ENCODE measurements around the gene CUX1. TPM values are rescaled to one million over a fixed set of nuclear protein-coding genes. Genes with fewer than 3 reads are reported as not detected.
A peak's percentile ranks its signal among the peaks of the same experiment; 100 is the strongest.

The CUX1 gene
- total and polyA plus RNA-seq, 2 donors (not counting 1 experiment from before 2014, with no cell fraction given) = 10.8 to 86.5 TPM

DNA sequence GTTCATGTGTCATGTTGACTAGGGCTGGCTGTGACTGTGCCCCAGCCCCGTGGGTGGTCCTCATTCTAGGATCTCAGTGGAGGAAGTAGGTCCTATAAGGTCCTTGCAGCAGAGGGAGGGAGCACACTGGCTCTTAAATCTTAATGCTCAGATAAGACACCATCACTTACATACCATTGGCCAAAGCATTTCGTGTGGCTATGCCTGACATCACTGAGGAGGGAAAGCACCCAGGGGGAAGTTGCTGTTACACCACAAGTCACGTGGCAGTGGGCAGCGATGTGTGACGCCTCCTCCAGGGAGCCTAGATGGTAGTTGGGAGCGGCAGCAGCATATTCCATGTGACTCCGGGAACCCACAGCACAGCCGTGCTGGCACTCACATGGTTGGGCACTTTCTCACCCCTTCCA, 244.6 kb downstream of the CUX1 start:
- ChIA-PET POLR2A (no interaction called here), CTCF (interaction anchor here (0.6 kb wide), 1 partner anchor 9 kb away, joined by 3 read pairs; no protein-coding TSS in a partner anchor)
- TF ChIP-seq EZH2 (IDR thresholded peaks at IDR 0.05; ENCODE audit: borderline replicate concordance, insufficient read depth, low read depth, low read length, poor library complexity, severe bottlenecking) = no peak
- TF ChIP-seq, protein P1, sequence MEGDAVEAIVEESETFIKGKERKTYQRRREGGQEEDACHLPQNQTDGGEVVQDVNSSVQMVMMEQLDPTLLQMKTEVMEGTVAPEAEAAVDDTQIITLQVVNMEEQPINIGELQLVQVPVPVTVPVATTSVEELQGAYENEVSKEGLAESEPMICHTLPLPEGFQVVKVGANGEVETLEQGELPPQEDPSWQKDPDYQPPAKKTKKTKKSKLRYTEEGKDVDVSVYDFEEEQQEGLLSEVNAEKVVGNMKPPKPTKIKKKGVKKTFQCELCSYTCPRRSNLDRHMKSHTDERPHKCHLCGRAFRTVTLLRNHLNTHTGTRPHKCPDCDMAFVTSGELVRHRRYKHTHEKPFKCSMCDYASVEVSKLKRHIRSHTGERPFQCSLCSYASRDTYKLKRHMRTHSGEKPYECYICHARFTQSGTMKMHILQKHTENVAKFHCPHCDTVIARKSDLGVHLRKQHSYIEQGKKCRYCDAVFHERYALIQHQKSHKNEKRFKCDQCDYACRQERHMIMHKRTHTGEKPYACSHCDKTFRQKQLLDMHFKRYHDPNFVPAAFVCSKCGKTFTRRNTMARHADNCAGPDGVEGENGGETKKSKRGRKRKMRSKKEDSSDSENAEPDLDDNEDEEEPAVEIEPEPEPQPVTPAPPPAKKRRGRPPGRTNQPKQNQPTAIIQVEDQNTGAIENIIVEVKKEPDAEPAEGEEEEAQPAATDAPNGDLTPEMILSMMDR (IDR thresholded peaks at IDR 0.05) = no peak
- Histone ChIP-seq H3K36me3 (replicated peaks in 1 of 2; ENCODE audit: control extremely low read depth in 1 of 2, control insufficient read depth in 1 of 2, extremely low read depth in 1 of 2, insufficient read depth in 2 of 2, low read length in 1 of 2) (no peaks in the 10 kb centered on the region), H3K27ac (ENCODE audit: low read length in 2 of 2) (no peak overlapping the region), H3K9me3 (ENCODE audit: control extremely low read depth in 1 of 3, control insufficient read depth in 2 of 3, insufficient read depth in 1 of 3, low read length in 2 of 3) (no peaks in the 10 kb centered on the region), H3K4me1 (ENCODE audit: control insufficient read depth in 2 of 2, insufficient read depth in 2 of 2, low read length in 2 of 2) (peaks cover 11 to 16% of the 10 kb centered on the region in 2 donors), H3K27me3 (replicated peaks in 1 of 4; ENCODE audit: control extremely low read depth in 1 of 4, control insufficient read depth in 3 of 4, insufficient read depth in 4 of 4, low read length in 3 of 4) (no peaks in the 10 kb centered on the region), H3K79me2 (ENCODE audit: control insufficient read depth, insufficient read depth, low read length) (peaks cover 37% of the 10 kb centered on the region), H3K4me2 (replicated peaks; ENCODE audit: low read depth, low read length, poor library complexity, severe bottlenecking) (peak overlapping the region; percentile 53), H3K9ac (ENCODE audit: low read length) (no peak overlapping the region), H4K20me1 (ENCODE audit: control insufficient read depth, insufficient read depth, low read length, poor library complexity, severe bottlenecking) (peaks cover 10% of the 10 kb centered on the region), H3K4me3 (ENCODE audit: control extremely low read depth in 1 of 5, extremely low read depth in 1 of 5, insufficient read depth in 1 of 5, low read depth in 2 of 5, low read length in 4 of 5) (no peak overlapping the region), H2AFZ (ENCODE audit: insufficient read depth, low read depth, low read length, poor library complexity, severe bottlenecking) (no peak overlapping the region)
- WGBS (ENCODE audit: insufficient coverage) = 0% methylated on average over 2 of the region's 8 CpGs
- intact Hi-C loops (cut with micrococcal nuclease) = loop anchor here (5.0 kb wide), 2 partner anchors 70 to 205 kb away; no protein-coding TSS in a partner anchor
- DNase-seq (peak; percentile 83), ATAC-seq (ENCODE audit: low read depth) (peak; percentile 93)
- peak overlapping the region; percentile 88 for H3K27ac Mint-ChIP-seq
- H3K27me3 Mint-ChIP-seq = no peaks in the 10 kb centered on the region
- peak overlapping the region; percentile 48 for H3K4me3 Mint-ChIP-seq
- H3K4me1 Mint-ChIP-seq = peaks cover 30% of the 10 kb centered on the region
- H3K9me3 Mint-ChIP-seq (ENCODE audit: insufficient read depth) = no peaks in the 10 kb centered on the region

DNA sequence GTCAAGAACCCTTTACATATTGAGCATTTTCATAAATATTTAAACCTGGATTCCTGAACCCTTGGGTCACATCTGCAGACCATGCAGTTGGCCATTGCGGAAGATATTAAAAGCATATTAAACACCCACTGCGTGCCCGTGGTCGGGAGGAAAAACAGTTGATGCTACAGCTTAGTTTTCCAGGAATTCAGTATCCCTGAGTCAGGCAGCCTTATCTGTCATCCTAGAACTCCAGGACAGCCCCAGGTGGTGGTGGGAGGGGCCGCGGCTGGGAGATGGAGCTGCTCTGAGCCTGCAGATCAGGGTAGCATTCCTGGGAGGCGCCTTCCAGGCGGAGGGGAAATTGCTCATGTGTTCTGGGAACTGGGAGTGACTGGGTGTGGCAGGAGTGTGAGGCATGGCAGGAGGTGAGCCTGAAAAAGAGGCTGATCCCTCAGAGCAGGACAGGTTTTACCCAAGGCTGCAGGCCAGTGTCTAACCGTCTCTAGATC, 246.3 kb downstream of the CUX1 start:
- no peaks in the 10 kb centered on the region for H3K36me3 ChIP-seq (replicated peaks in 1 of 2; ENCODE audit: control extremely low read depth in 1 of 2, control insufficient read depth in 1 of 2, extremely low read depth in 1 of 2, insufficient read depth in 2 of 2, low read length in 1 of 2)
- H4K20me1 ChIP-seq (ENCODE audit: control insufficient read depth, insufficient read depth, low read length, poor library complexity, severe bottlenecking) = peaks cover 10% of the 10 kb centered on the region
- ChIA-PET CTCF (interaction anchor here (1.7 kb wide), 1 partner anchor 207 kb away, joined by 4 read pairs; no protein-coding TSS in a partner anchor), POLR2A (no interaction called here)
- H3K27me3 ChIP-seq (replicated peaks in 1 of 4; ENCODE audit: control extremely low read depth in 1 of 4, control insufficient read depth in 3 of 4, insufficient read depth in 4 of 4, low read length in 3 of 4) = no peaks in the 10 kb centered on the region
- Mint-ChIP-seq H3K9me3 (ENCODE audit: insufficient read depth) (no peaks in the 10 kb centered on the region), H3K4me1 (peaks cover 30% of the 10 kb centered on the region), H3K27ac (no peak overlapping the region), H3K4me3 (no peak overlapping the region), H3K27me3 (no peaks in the 10 kb centered on the region)
- ATAC-seq (ENCODE audit: low read depth) = no peak
- TF ChIP-seq, protein P1 (IDR thresholded peaks at IDR 0.05) = no peak
- no peak for TF ChIP-seq EZH2 (IDR thresholded peaks at IDR 0.05; ENCODE audit: borderline replicate concordance, insufficient read depth, low read depth, low read length, poor library complexity, severe bottlenecking)
- H3K79me2 ChIP-seq (ENCODE audit: control insufficient read depth, insufficient read depth, low read length) = peaks cover 37% of the 10 kb centered on the region
- no peak overlapping the region for H3K4me2 ChIP-seq (replicated peaks; ENCODE audit: low read depth, low read length, poor library complexity, severe bottlenecking)
- no peak for DNase-seq
- no peak overlapping the region for H3K27ac ChIP-seq (ENCODE audit: low read length in 2 of 2)
- no peak overlapping the region for H3K4me3 ChIP-seq (ENCODE audit: control extremely low read depth in 1 of 5, extremely low read depth in 1 of 5, insufficient read depth in 1 of 5, low read depth in 2 of 5, low read length in 4 of 5)
- H3K9ac ChIP-seq (ENCODE audit: low read length) = no peak overlapping the region
- 79% methylated on average over 5 of the region's 9 CpGs for WGBS (ENCODE audit: insufficient coverage)
- intact Hi-C loops (cut with micrococcal nuclease) = loop anchor here (5.0 kb wide), 2 partner anchors 71 to 206 kb away; no protein-coding TSS in a partner anchor
- H3K4me1 ChIP-seq (ENCODE audit: control insufficient read depth in 2 of 2, insufficient read depth in 2 of 2, low read length in 2 of 2) = peaks cover 11 to 16% of the 10 kb centered on the region in 2 donors
- H2AFZ ChIP-seq (ENCODE audit: insufficient read depth, low read depth, low read length, poor library complexity, severe bottlenecking) = no peak overlapping the region
- no peaks in the 10 kb centered on the region for H3K9me3 ChIP-seq (ENCODE audit: control extremely low read depth in 1 of 3, control insufficient read depth in 2 of 3, insufficient read depth in 1 of 3, low read length in 2 of 3)
